Loucy (cell line): ENCODE data around the gene NXPH1.

Experiments
- EZH2phosphoT487 ChIP-seq: fragments of 200-600 bp; IDR thresholded peaks from 2 replicates; pipeline ENCODE4 v1.6.1; 2018; ENCODE audit warnings: antibody characterized with exemption, mild to moderate bottlenecking, moderate library complexity, borderline replicate concordance
- TF ChIP-seq, protein P1 (sequence below): fragments of 200-600 bp; sonication (generic); conservative IDR thresholded peaks from 2 replicates; pipeline ENCODE4 v1.5.1; 2014; ENCODE audit warnings: mild to moderate bottlenecking, antibody characterized with exemption, low read length

DNA sequence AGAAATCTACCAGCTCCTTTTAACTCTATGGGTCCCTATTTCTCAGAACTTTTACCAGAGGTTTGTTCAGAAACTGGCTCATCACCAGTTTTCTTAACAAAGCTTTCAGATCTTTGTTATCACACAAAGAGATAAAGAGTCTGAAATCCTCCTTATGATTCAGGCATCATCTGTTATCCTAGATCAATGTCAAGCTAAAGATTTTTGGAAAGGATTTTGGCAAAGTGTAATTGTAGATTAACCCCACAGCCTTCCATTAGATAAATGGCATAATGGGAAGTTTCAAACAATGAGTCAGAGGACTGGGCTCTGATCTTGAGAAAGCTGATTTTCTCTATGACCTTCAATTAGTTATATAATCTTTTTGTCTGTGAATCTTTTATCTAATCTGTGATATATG lies 192.2 kb downstream of the NXPH1 start:
- TF ChIP-seq EZH2phosphoT487 = no peak
- TF ChIP-seq, protein P1, sequence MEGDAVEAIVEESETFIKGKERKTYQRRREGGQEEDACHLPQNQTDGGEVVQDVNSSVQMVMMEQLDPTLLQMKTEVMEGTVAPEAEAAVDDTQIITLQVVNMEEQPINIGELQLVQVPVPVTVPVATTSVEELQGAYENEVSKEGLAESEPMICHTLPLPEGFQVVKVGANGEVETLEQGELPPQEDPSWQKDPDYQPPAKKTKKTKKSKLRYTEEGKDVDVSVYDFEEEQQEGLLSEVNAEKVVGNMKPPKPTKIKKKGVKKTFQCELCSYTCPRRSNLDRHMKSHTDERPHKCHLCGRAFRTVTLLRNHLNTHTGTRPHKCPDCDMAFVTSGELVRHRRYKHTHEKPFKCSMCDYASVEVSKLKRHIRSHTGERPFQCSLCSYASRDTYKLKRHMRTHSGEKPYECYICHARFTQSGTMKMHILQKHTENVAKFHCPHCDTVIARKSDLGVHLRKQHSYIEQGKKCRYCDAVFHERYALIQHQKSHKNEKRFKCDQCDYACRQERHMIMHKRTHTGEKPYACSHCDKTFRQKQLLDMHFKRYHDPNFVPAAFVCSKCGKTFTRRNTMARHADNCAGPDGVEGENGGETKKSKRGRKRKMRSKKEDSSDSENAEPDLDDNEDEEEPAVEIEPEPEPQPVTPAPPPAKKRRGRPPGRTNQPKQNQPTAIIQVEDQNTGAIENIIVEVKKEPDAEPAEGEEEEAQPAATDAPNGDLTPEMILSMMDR = no peak
